Breast epithelium (tissue), 4 donors: ENCODE measurements around the gene DNASE1L2. TPM values are rescaled to one million over a fixed set of nuclear protein-coding genes. Genes with fewer than 3 reads are reported as not detected.

Source experiments
- DNase-seq, 2 donors: peaks; one replicate each; pipeline ENCODE4 v3.0.0-alpha.2; 2019; ENCODE audit warnings: low spot score in 2 of 2
- H3K27ac ChIP-seq, 2 donors: fragments of 200-600 bp; sonication (generic) in 1 of 2; one replicate each; pipeline ENCODE4 v1.5.1; 2016 to 2019; ENCODE audit warnings: mild to moderate bottlenecking in 1 of 2
- H3K27me3 ChIP-seq, 2 donors: fragments of 200-600 bp; sonication (generic) in 1 of 2; one replicate each; pipeline versions ENCODE4 v1.5.1 to v1.6.0; 2017 to 2019; ENCODE audit warnings: control low read depth in 1 of 2, mild to moderate bottlenecking in 1 of 2
- H3K36me3 ChIP-seq: fragments of 200-600 bp; one replicate; pipeline ENCODE4 v1.5.1; 2019
- H3K4me1 ChIP-seq, 2 donors: fragments of 200-600 bp; sonication (generic); one replicate each; pipeline ENCODE4 v1.5.1; 2016 to 2019; ENCODE audit warnings: control low read depth in 1 of 2
- H3K4me3 ChIP-seq, 3 donors: fragments of 200-600 bp; sonication (generic); 1 replicate in 2 of 3; 2 replicates in 1 of 3; pipeline ENCODE4 v1.5.1; 2016 to 2019; ENCODE audit warnings: mild to moderate bottlenecking in 3 of 3, moderate library complexity in 2 of 3
- H3K9me3 ChIP-seq, 2 donors: fragments of 200-600 bp; sonication (generic) in 1 of 2; one replicate each; pipeline ENCODE4 v1.5.1; 2016 to 2019; ENCODE audit warnings: control low read depth in 1 of 2
- CTCF ChIP-seq, 3 donors: fragments of 450-650 bp; IDR thresholded peaks; one replicate each; pipeline ENCODE4 v1.5.1; 2016 to 2017; ENCODE audit warnings: antibody characterized with exemption in 3 of 3, mild to moderate bottlenecking in 3 of 3, moderate library complexity in 3 of 3
- POLR2A ChIP-seq: fragments of 450-650 bp; IDR thresholded peaks from one replicate; pipeline ENCODE4 v1.6.1; 2016; ENCODE audit warnings: antibody characterized with exemption, mild to moderate bottlenecking, moderate library complexity
- POLR2AphosphoS5 ChIP-seq, 3 donors: sonication (generic); formaldehyde crosslinking; IDR thresholded peaks; one replicate each; pipeline ENCODE4 v1.6.1; 2017; ENCODE audit warnings: antibody characterized with exemption in 3 of 3
- intact Hi-C: fragments of 100-400 bp; cut with DNase I; formaldehyde crosslinking; loops from one replicate; pipeline ENCODE4 v1.15.1; 2023; ENCODE audit warnings: low total_unique reads
- total RNA-seq, 3 donors: library from RNA; depleted of rRNA; stranded (reverse); fragments of >200 nt; gene quantifications; one replicate each; pipeline ENCODE4 v1.1.0, GENCODE V29; 2016

The DNASE1L2 gene
- total RNA-seq, 3 donors from 2014 or later = 0.59 to 0.66 TPM; not detected in 1

GRCh38 chr16:2271848-2272461 lies 35.7 kb downstream of the DNASE1L2 start:
- Histone ChIP-seq H3K27ac (no peak overlapping the region), H3K4me3 (no peak overlapping the region), H3K36me3 (no peaks in the 10 kb centered on the region), H3K4me1 (peaks cover 6 to 10% of the 10 kb centered on the region in 2 donors), H3K9me3 (no peaks in the 10 kb centered on the region), H3K27me3 (no peaks in the 10 kb centered on the region)
- DNase-seq = no peak
- TF ChIP-seq POLR2A (no peak), CTCF (IDR thresholded peaks at IDR 0.05) (no peak), POLR2AphosphoS5 (IDR thresholded peaks at IDR 0.05) (no peak)
- intact Hi-C loops = no loop called here

GRCh38 chr16:2273484-2273883 lies 37.2 kb downstream of the DNASE1L2 start:
- no peaks in the 10 kb centered on the region for H3K27me3 ChIP-seq
- no peaks in the 10 kb centered on the region for H3K36me3 ChIP-seq
- DNase-seq = no peak
- TF ChIP-seq POLR2AphosphoS5 (IDR thresholded peaks at IDR 0.05) = no peak
- H3K9me3 ChIP-seq = no peaks in the 10 kb centered on the region
- intact Hi-C loops = no loop called here
- no peak overlapping the region for H3K4me3 ChIP-seq
- H3K4me1 ChIP-seq = peaks cover 6 to 10% of the 10 kb centered on the region in 2 donors
- no peak overlapping the region for H3K27ac ChIP-seq

GRCh38 chr16:2273931-2274330 lies 37.7 kb downstream of the DNASE1L2 start:
- H3K4me3 ChIP-seq = no peak overlapping the region
- no peak for TF ChIP-seq POLR2AphosphoS5 (IDR thresholded peaks at IDR 0.05)
- no peak for TF ChIP-seq CTCF (IDR thresholded peaks at IDR 0.05)
- no peak for TF ChIP-seq POLR2A
- H3K27ac ChIP-seq = no peak overlapping the region
- intact Hi-C loops = no loop called here
- no peaks in the 10 kb centered on the region for H3K9me3 ChIP-seq
- DNase-seq = no peak
- peaks cover 6 to 10% of the 10 kb centered on the region in 2 donors for H3K4me1 ChIP-seq
- H3K27me3 ChIP-seq = no peaks in the 10 kb centered on the region
- H3K36me3 ChIP-seq = no peaks in the 10 kb centered on the region

GRCh38 chr16:2275476-2276367 lies 39.5 kb downstream of the DNASE1L2 start:
- Histone ChIP-seq H3K4me1 (no peaks in the 10 kb centered on the region), H3K4me3 (no peak overlapping the region), H3K36me3 (no peaks in the 10 kb centered on the region), H3K27ac (no peak overlapping the region), H3K9me3 (no peaks in the 10 kb centered on the region), H3K27me3 (no peaks in the 10 kb centered on the region)
- intact Hi-C loops = no loop called here
- TF ChIP-seq CTCF (IDR thresholded peaks at IDR 0.05) = no peak
- no peak for TF ChIP-seq POLR2AphosphoS5 (IDR thresholded peaks at IDR 0.05)
- TF ChIP-seq POLR2A = no peak
- DNase-seq = no peak

- Histone ChIP-seq H3K9me3 (no peaks in the 10 kb centered on the region), H3K27me3 (no peaks in the 10 kb centered on the region), H3K4me1 (no peaks in the 10 kb centered on the region), H3K36me3 (no peaks in the 10 kb centered on the region), H3K4me3 (no peak overlapping the region), H3K27ac (no peak overlapping the region)
- no peak for TF ChIP-seq POLR2AphosphoS5 (IDR thresholded peaks at IDR 0.05)
- TF ChIP-seq CTCF (IDR thresholded peaks at IDR 0.05) = no peak
- no peak for TF ChIP-seq POLR2A
- no peak for DNase-seq
- intact Hi-C loops = no loop called here
These were observed 40.3 kb downstream of the DNASE1L2 start for GRCh38 chr16:2276368-2277195.
